Effector memory CD8-positive, alpha-beta T cell (primary cell): ENCODE measurements around the gene HPCA.

ENCODE experiments used
- ATAC-seq: fragments of 150-1000 bp; cut with Tn5 transposase; replicated peaks from 2 replicates; pipeline ENCODE4 v1.10.0; 2021; ENCODE audit warnings: mild to moderate bottlenecking, moderate library complexity
- DNase-seq, 3 experiments: peaks; one replicate each; pipeline ENCODE4 v3.0.0; 2021
- H3K27ac Mint-ChIP-seq, 2 donors: one replicate each; pipeline ENCODE4 v1.8.0; 2022; ENCODE audit warnings: mild to moderate bottlenecking in 2 of 2, mixed read lengths in 2 of 2, moderate library complexity in 2 of 2
- H3K27me3 Mint-ChIP-seq, 2 donors: one replicate each; pipeline ENCODE4 v1.8.0; 2022; ENCODE audit warnings: mixed read lengths in 2 of 2
- H3K36me3 Mint-ChIP-seq: one replicate; pipeline ENCODE4 v1.8.0; 2022; ENCODE audit warnings: mild to moderate bottlenecking, moderate library complexity, mixed read lengths; ENCODE audit not compliant: insufficient read depth
- H3K4me1 Mint-ChIP-seq, 2 donors: one replicate each; pipeline ENCODE4 v1.8.0; 2022; ENCODE audit warnings: low read depth in 2 of 2, mixed read lengths in 2 of 2
- H3K4me3 Mint-ChIP-seq, 2 donors: one replicate each; pipeline ENCODE4 v1.8.0; 2022; ENCODE audit warnings: mild to moderate bottlenecking in 2 of 2, mixed read lengths in 2 of 2, moderate library complexity in 2 of 2
- H3K9me3 Mint-ChIP-seq, 2 donors: one replicate each; pipeline ENCODE4 v1.8.0; 2022; ENCODE audit warnings: mixed read lengths in 2 of 2

Gene HPCA

GRCh38 chr1:32865639-32866405, 20.5 kb upstream of the HPCA start:
- Mint-ChIP-seq H3K9me3 (no peaks in the 10 kb centered on the region), H3K4me1 (peaks cover 16 to 18% of the 10 kb centered on the region in 2 donors), H3K4me3 (no peak overlapping the region), H3K27me3 (peaks cover 14 to 19% of the 10 kb centered on the region in 2 donors), H3K36me3 (peaks cover 10% of the 10 kb centered on the region), H3K27ac (peak overlapping the region in 1 of 2 donors; percentile 1)
- ATAC-seq (no peak), DNase-seq (no peak)

GRCh38 chr1:32867151-32867550, 19.1 kb upstream of the HPCA start:
- H3K9me3 Mint-ChIP-seq = no peaks in the 10 kb centered on the region
- H3K36me3 Mint-ChIP-seq = peaks cover 10% of the 10 kb centered on the region
- no peak for DNase-seq
- H3K27ac Mint-ChIP-seq = no peak overlapping the region
- peaks cover 25 to 31% of the 10 kb centered on the region in 2 donors for H3K27me3 Mint-ChIP-seq
- H3K4me1 Mint-ChIP-seq = peaks cover 21 to 28% of the 10 kb centered on the region in 2 donors
- ATAC-seq = no peak
- no peak overlapping the region for H3K4me3 Mint-ChIP-seq

GRCh38 chr1:32867671-32868070, 18.6 kb upstream of the HPCA start:
- Mint-ChIP-seq H3K4me1 (peaks cover 24 to 28% of the 10 kb centered on the region in 2 donors), H3K27me3 (peaks cover 28 to 36% of the 10 kb centered on the region in 2 donors), H3K36me3 (peaks cover 8% of the 10 kb centered on the region), H3K9me3 (no peaks in the 10 kb centered on the region), H3K4me3 (no peak overlapping the region), H3K27ac (no peak overlapping the region)
- DNase-seq = no peak
- no peak for ATAC-seq

GRCh38 chr1:32868085-32868484, 18.2 kb upstream of the HPCA start:
- H3K4me3 Mint-ChIP-seq = no peak overlapping the region
- DNase-seq = no peak
- peaks cover 4% of the 10 kb centered on the region for H3K36me3 Mint-ChIP-seq
- no peak for ATAC-seq
- H3K27me3 Mint-ChIP-seq = peaks cover 32 to 40% of the 10 kb centered on the region in 2 donors
- no peaks in the 10 kb centered on the region for H3K9me3 Mint-ChIP-seq
- no peak overlapping the region for H3K27ac Mint-ChIP-seq
- peaks cover 26 to 28% of the 10 kb centered on the region in 2 donors for H3K4me1 Mint-ChIP-seq

GRCh38 chr1:32868806-32869455, 17.4 kb upstream of the HPCA start:
- H3K4me1 Mint-ChIP-seq = peaks cover 26 to 28% of the 10 kb centered on the region in 2 donors
- H3K4me3 Mint-ChIP-seq = peak overlapping the region; percentile 73 to 80
- peaks cover 35 to 41% of the 10 kb centered on the region in 2 donors for H3K27me3 Mint-ChIP-seq
- DNase-seq = no peak
- no peaks in the 10 kb centered on the region for H3K9me3 Mint-ChIP-seq
- H3K36me3 Mint-ChIP-seq = peaks cover 4% of the 10 kb centered on the region
- peak overlapping the region in 1 of 2 donors; percentile 39 for H3K27ac Mint-ChIP-seq
- ATAC-seq = no peak

- H3K4me1 Mint-ChIP-seq = peaks cover 26 to 28% of the 10 kb centered on the region in 2 donors
- peak overlapping the region; percentile 73 to 80 for H3K4me3 Mint-ChIP-seq
- peaks cover 46 to 50% of the 10 kb centered on the region in 2 donors for H3K27me3 Mint-ChIP-seq
- no peaks in the 10 kb centered on the region for H3K9me3 Mint-ChIP-seq
- ATAC-seq (no peak), DNase-seq (no peak)
- peak overlapping the region in 1 of 2 donors; percentile 39 for H3K27ac Mint-ChIP-seq
- H3K36me3 Mint-ChIP-seq = no peaks in the 10 kb centered on the region
These were observed 16.2 kb upstream of the HPCA start for GRCh38 chr1:32869923-32870614.

GRCh38 chr1:32870615-32871363, 15.5 kb upstream of the HPCA start, which contains the start of gene FNDC5:
TSS of gene FNDC5 (minus strand) at chr1:32870912.
- Mint-ChIP-seq H3K9me3 (no peaks in the 10 kb centered on the region), H3K27me3 (peaks cover 54 to 57% of the 10 kb centered on the region in 2 donors), H3K4me3 (peak within 1 kb of the TSS; percentile 73 to 80), H3K36me3 (peaks cover 2% of the 10 kb centered on the region), H3K4me1 (peaks cover 28% of the 10 kb centered on the region in 2 donors), H3K27ac (peak within 1 kb of the TSS in 1 of 2 donors; percentile 39)
- ATAC-seq (peak; percentile 65), DNase-seq (no peak)

GRCh38 chr1:32871364-32872191, 14.7 kb upstream of the HPCA start:
- Mint-ChIP-seq H3K9me3 (no peaks in the 10 kb centered on the region), H3K4me3 (peak overlapping the region; percentile 67 to 74), H3K4me1 (peaks cover 29 to 30% of the 10 kb centered on the region in 2 donors), H3K27ac (no peak overlapping the region), H3K27me3 (peaks cover 57 to 65% of the 10 kb centered on the region in 2 donors), H3K36me3 (peaks cover 3% of the 10 kb centered on the region)
- no peak for ATAC-seq
- DNase-seq = no peak

- no peak overlapping the region for H3K27ac Mint-ChIP-seq
- no peaks in the 10 kb centered on the region for H3K9me3 Mint-ChIP-seq
- peaks cover 3% of the 10 kb centered on the region for H3K36me3 Mint-ChIP-seq
- H3K4me3 Mint-ChIP-seq = peak overlapping the region in 1 of 2 donors; percentile 67
- peaks cover 30 to 31% of the 10 kb centered on the region in 2 donors for H3K4me1 Mint-ChIP-seq
- DNase-seq = no peak
- ATAC-seq = no peak
- H3K27me3 Mint-ChIP-seq = peaks cover 57 to 71% of the 10 kb centered on the region in 2 donors
These were observed 14.2 kb upstream of the HPCA start for GRCh38 chr1:32872192-32872460.

GRCh38 chr1:32873484-32873883, 12.8 kb upstream of the HPCA start:
- ATAC-seq (no peak), DNase-seq (no peak)
- Mint-ChIP-seq H3K27me3 (peaks cover 57 to 81% of the 10 kb centered on the region in 2 donors), H3K27ac (no peak overlapping the region), H3K36me3 (peaks cover 3% of the 10 kb centered on the region), H3K4me1 (peaks cover 30 to 31% of the 10 kb centered on the region in 2 donors), H3K9me3 (no peaks in the 10 kb centered on the region), H3K4me3 (no peak overlapping the region)

GRCh38 chr1:32874860-32875752, 11.2 kb upstream of the HPCA start:
- Mint-ChIP-seq H3K27me3 (peaks cover 45 to 66% of the 10 kb centered on the region in 2 donors), H3K36me3 (peaks cover 3% of the 10 kb centered on the region), H3K9me3 (no peaks in the 10 kb centered on the region), H3K27ac (no peak overlapping the region), H3K4me3 (no peak overlapping the region), H3K4me1 (peaks cover 21% of the 10 kb centered on the region in 2 donors)
- no peak for DNase-seq
- ATAC-seq = no peak
